GM12878 (cell line): ENCODE measurements around the gene RNPS1. TPM values are rescaled to one million over a fixed set of nuclear protein-coding genes. Genes with fewer than 3 reads are reported as not detected.
A peak's percentile ranks its signal among the peaks of the same experiment; 100 is the strongest.
"Not testable (repeated sequence)": the region's sequence is repeated elsewhere in the genome, so short reads cannot be mapped to it uniquely, and the experiment has no call there.

Source experiments
- ATAC-seq: fragments of 200-7000 bp; cut with Tn5 transposase; 3 replicates; pipeline ENCODE4 v1.9.1; 2020; ENCODE audit warnings: mild to moderate bottlenecking, moderate library complexity
- BruUV-seq: library from RNA; stranded (reverse); fragments of 400-500 nt; replicated peaks from 2 replicates; lab custom pipeline; 2021; lab: Mats Ljungman, UMichigan
- CTCF ChIA-PET: fragments of 300-600 bp; sonication (Branson Sonifier 250); formaldehyde crosslinking; extraction: SDS; loops from one replicate; lab custom pipeline; 2021; ENCODE audit warnings: inconsistent platforms; lab: Yijun Ruan, JAX
- POLR2A ChIA-PET: fragments of 350-600 bp; formaldehyde crosslinking; extraction: SDS; loops from one replicate; lab custom pipeline; 2021; ENCODE audit warnings: inconsistent platforms; lab: Charles Lee
- RAD21 ChIA-PET: fragments of 300-600 bp; sonication (Branson Sonifier 250); formaldehyde crosslinking; loops from one replicate; lab custom pipeline; 2023; ENCODE audit warnings: antibody characterized with exemption; ENCODE audit not compliant: unreplicated experiment; lab: Charles Lee
- SMC1A ChIA-PET: fragments of 300-600 bp; sonication (Branson Sonifier 250); formaldehyde crosslinking; loops from one replicate; lab custom pipeline; 2023; ENCODE audit not compliant: unreplicated experiment, uncharacterized antibody; lab: Charles Lee
- DNase-seq: peaks from one replicate; pipeline ENCODE4 v3.0.0-alpha.2; 2011; ENCODE audit warnings: low read depth, low spot score
- FAIRE-seq: peaks from 3 replicates; lab custom pipeline; 2011; peaks lifted over from hg19 to GRCh38; lab: Jason Lieb, UNC
- H2AFZ ChIP-seq: 2 replicates; pipeline ENCODE4 v1.6.0; 2011; ENCODE audit warnings: low read depth, low read length, control low read depth; ENCODE audit not compliant: control insufficient read depth
- H3K27ac ChIP-seq: 2 replicates; pipeline ENCODE4 v1.5.1; 2011; ENCODE audit warnings: control low read depth; ENCODE audit not compliant: control insufficient read depth, insufficient read depth
- H3K27me3 ChIP-seq, 2 experiments: replicated peaks in 1 of 2; 2 replicates each; pipeline versions ENCODE4 v1.6.0 to v1.6.1; 2011; ENCODE audit warnings: low read length in 1 of 2; ENCODE audit not compliant: control insufficient read depth in 2 of 2, insufficient read depth in 2 of 2
- H3K36me3 ChIP-seq, 2 experiments: 2 replicates each; pipeline ENCODE4 v1.5.1; 2011; ENCODE audit warnings: low read length in 1 of 2; ENCODE audit not compliant: control insufficient read depth in 2 of 2, insufficient read depth in 2 of 2
- H3K4me1 ChIP-seq: 2 replicates; pipeline ENCODE4 v1.6.1; 2011; ENCODE audit warnings: mild to moderate bottlenecking, low read length, moderate library complexity, mixed read lengths; ENCODE audit not compliant: control insufficient read depth, insufficient read depth
- H3K4me2 ChIP-seq: 2 replicates; pipeline ENCODE4 v1.6.0; 2011; ENCODE audit warnings: control low read depth; ENCODE audit not compliant: control insufficient read depth, insufficient read depth
- H3K4me3 ChIP-seq: fragments of 200-600 bp; sonication (generic); 2 replicates; pipeline ENCODE4 v1.5.1; 2016
- H3K79me2 ChIP-seq: 2 replicates; pipeline ENCODE4 v1.6.0; 2011; ENCODE audit warnings: low read length; ENCODE audit not compliant: control insufficient read depth, insufficient read depth
- H3K9ac ChIP-seq: 2 replicates; pipeline ENCODE4 v1.8.0; 2011; ENCODE audit warnings: low read length, control low read depth, mixed read lengths; ENCODE audit not compliant: control insufficient read depth, insufficient read depth
- H3K9me3 ChIP-seq: replicated peaks from 3 replicates; pipeline ENCODE4 v1.5.1; 2011; ENCODE audit warnings: mild to moderate bottlenecking, low read length; ENCODE audit not compliant: control insufficient read depth, insufficient read depth
- H4K20me1 ChIP-seq: 2 replicates; pipeline ENCODE4 v1.6.0; 2011; ENCODE audit not compliant: control insufficient read depth, insufficient read depth
- NRF1 ChIP-seq: conservative IDR thresholded peaks from 2 replicates; pipeline ENCODE4 v1.6.1; 2011; ENCODE audit warnings: mild to moderate bottlenecking, low read depth, low read length, improper control_type of control experiment
- SMC3 ChIP-seq: IDR thresholded peaks from 2 replicates; pipeline ENCODE4 v1.6.1; 2011; ENCODE audit warnings: low read length, improper control_type of control experiment, borderline replicate concordance
- TAF1 ChIP-seq: IDR thresholded peaks from 2 replicates; pipeline ENCODE4 v1.6.1; 2011; ENCODE audit warnings: mild to moderate bottlenecking, low read depth, low read length, borderline replicate concordance
- ZNF384 ChIP-seq: IDR thresholded peaks from 2 replicates; pipeline ENCODE4 v1.6.1; 2012; ENCODE audit warnings: low read depth, mild to moderate bottlenecking, low read length, improper control_type of control experiment, borderline replicate concordance
- WGBS: methylation state at CpG from one replicate; pipeline ENCODE4 v1.1.6; 2016; ENCODE audit warnings: low lambda C conversion rate; ENCODE audit not compliant: insufficient replicate concordance, insufficient coverage; ENCODE audit errors: missing lambda C conversion rate; 5-methylcytosine and 5-hydroxymethylcytosine counted together
- in situ Hi-C: fragments of 300-500 bp; cut with MboI; formaldehyde crosslinking; loops from 9 replicates; pipeline ENCODE4 v1.14.3; 2018; ENCODE audit warnings: mixed read lengths
- intact Hi-C: fragments of 100-400 bp; cut with micrococcal nuclease; formaldehyde crosslinking; loops from one replicate; pipeline ENCODE4 v1.14.2; 2022; ENCODE audit not compliant: unreplicated experiment
- polyA plus RNA-seq, 11 experiments: library from polyadenylated mRNA; depleted of rRNA in 4 of 11; unstranded in 6 of 11; stranded (reverse) in 5 of 11; fragments of >200 nt; fragmentation: Nextera tagmentation in 4 of 11; fragmentation: Illumina TruSeq in 1 of 11; extraction: Ambion mirVana in 4 of 11; extraction: Trizol in 1 of 11; gene quantifications; 1 replicate in 1 of 11; 2 replicates in 10 of 11; pipeline versions ENCODE4 v1.2.1 to v1.2.3, GENCODE V29; 2011 to 2016; ENCODE audit warnings: inconsistent platforms in 2 of 11, missing spikeins in 2 of 11, low read depth in 1 of 11
- total RNA-seq, 4 experiments: library from RNA; depleted of rRNA in 3 of 4; stranded (reverse); fragments of >200 nt in 3 of 4; fragmentation: Illumina TruSeq in 1 of 4; extraction: Trizol in 1 of 4; gene quantifications; 2 replicates each; pipeline versions ENCODE4 v1.2.1 to v1.2.3, GENCODE V29; 2013 to 2021

Gene RNPS1
- total and polyA plus RNA-seq, 10 of the 15 experiments (the other 5 are each of a cell fraction or from before 2014, with no cell fraction given): 38.2 to 359 (median 188) TPM

GRCh38 chr16:2240331-2240730, 27.6 kb downstream of the RNPS1 start:
- H3K27ac ChIP-seq, SMC1A ChIA-PET, H3K4me3 ChIP-seq, H3K4me2 ChIP-seq, DNase-seq, intact Hi-C loops, POLR2A ChIA-PET, ATAC-seq, FAIRE-seq, H4K20me1 ChIP-seq, RAD21 ChIA-PET, H3K4me1 ChIP-seq, H3K27me3 ChIP-seq, CTCF ChIA-PET, in situ Hi-C loops, H2AFZ ChIP-seq, H3K9me3 ChIP-seq, H3K79me2 ChIP-seq, BruUV-seq, H3K9ac ChIP-seq: not testable (repeated sequence)
- 76% methylated on average over 9 of the region's 9 CpGs for WGBS
- H3K36me3 ChIP-seq: peaks cover 0 to 21% of the 10 kb centered on the region in 2 experiments; a peak in 3 of 4 replicates

GRCh38 chr16:2238838-2239675, 28.9 kb downstream of the RNPS1 start:
- Histone ChIP-seq H3K4me1 (no peaks in the 10 kb centered on the region), H3K9ac (no peak overlapping the region), H3K9me3 (no peaks in the 10 kb centered on the region), H4K20me1 (no peaks in the 10 kb centered on the region), H3K4me3 (no peak overlapping the region), H2AFZ (no peak overlapping the region), H3K27me3 (no peaks in the 10 kb centered on the region), H3K27ac (no peak overlapping the region), H3K36me3 (peaks cover 0 to 21% of the 10 kb centered on the region in 2 experiments; a peak in 3 of 4 replicates), H3K4me2 (no peak overlapping the region), H3K79me2 (no peaks in the 10 kb centered on the region)
- DNase-seq: no peak
- no peak for FAIRE-seq
- ChIA-PET CTCF (no interaction called here), SMC1A (interaction anchor here (0.5 kb wide), 1 partner anchor 8 kb away, joined by 3 read pairs; no protein-coding TSS in a partner anchor), POLR2A (interaction anchor here (0.8 kb wide), 1 partner anchor 25 kb away, joined by 3 read pairs; the partner anchor contains the start of gene PGP), RAD21 (no interaction called here)
- in situ Hi-C loops: no loop called here
- intact Hi-C loops: no loop called here
- TF ChIP-seq TAF1 (no peak), SMC3 (no peak), ZNF384 (no peak), NRF1 (no peak)
- 67% methylated on average over 13 of the region's 15 CpGs for WGBS
- no TSS peak for BruUV-seq
- peak; percentile 10 for ATAC-seq
